Stimulated activated CD4-positive, alpha-beta T cell treated with anti-CD3 and anti-CD28 coated beads, TNF-alpha, amount 100 ng/mL, for 1 hour (primary cell): ENCODE results near the gene MAP2K5.
A peak's percentile ranks its signal among the peaks of the same experiment; 100 is the strongest.

Experiments
- DNase-seq, 3 donors: peaks; one replicate each; pipeline ENCODE4 v3.0.0-alpha.2; 2020; ENCODE audit warnings: low read depth in 3 of 3, low spot score in 1 of 3

MAP2K5 gene

DNA sequence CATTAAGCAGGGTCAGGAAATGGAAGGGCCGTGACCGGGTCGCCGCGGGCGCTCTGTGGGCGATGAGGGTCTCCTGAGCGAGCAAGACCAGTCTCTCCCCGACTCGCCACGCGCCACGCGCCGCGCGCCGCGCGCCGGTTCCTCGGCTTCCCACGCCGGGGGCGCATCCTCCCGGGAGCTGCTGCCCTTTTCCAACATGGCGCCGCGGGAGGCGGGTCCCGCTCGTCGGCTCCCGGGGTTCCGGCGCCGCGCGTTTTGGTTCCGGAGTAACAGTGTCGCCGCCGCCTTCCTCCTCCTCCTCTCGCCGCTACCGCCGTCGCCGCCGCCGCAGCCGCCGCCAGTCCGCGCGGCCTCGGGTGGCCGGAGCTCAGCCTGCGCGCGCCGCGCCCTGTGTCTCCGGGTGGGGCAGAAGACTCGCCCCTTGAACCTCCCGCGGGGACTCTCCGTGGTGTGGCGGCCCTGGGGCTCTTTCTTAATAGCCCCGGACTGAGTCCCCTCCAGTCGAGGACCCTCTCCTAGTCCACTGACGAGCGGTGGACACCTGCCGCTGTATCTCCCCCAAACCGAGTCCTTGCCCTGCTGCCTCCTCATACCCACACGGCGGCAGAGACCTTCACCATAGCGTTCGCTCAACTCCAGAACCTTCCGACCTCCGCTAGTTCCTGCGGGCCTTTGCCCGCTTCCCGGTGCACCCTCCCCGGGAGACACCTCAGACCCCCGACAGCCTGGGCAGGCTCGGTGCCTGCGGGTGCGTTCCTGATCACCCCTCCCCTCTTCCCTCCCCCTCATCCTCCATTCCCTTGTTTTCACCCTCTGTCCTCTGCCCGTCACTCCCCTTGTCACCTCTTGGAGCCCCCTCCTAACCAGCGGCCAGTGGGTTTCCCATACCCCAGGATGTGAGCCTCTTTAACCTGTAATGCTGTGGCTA, at the start of gene MAP2K5:
MAP2K5 (plus strand) TSS at position 284 of the 928 bp plus-strand sequence; CDS start at position 917, 633 bp downstream.
- DNase-seq, result peak; percentile 28 to 77 (median 65)

GRCh38 chr15:67495585-67495984, 46.9 kb upstream of the MAP2K5 start:
- no peak for DNase-seq

DNA sequence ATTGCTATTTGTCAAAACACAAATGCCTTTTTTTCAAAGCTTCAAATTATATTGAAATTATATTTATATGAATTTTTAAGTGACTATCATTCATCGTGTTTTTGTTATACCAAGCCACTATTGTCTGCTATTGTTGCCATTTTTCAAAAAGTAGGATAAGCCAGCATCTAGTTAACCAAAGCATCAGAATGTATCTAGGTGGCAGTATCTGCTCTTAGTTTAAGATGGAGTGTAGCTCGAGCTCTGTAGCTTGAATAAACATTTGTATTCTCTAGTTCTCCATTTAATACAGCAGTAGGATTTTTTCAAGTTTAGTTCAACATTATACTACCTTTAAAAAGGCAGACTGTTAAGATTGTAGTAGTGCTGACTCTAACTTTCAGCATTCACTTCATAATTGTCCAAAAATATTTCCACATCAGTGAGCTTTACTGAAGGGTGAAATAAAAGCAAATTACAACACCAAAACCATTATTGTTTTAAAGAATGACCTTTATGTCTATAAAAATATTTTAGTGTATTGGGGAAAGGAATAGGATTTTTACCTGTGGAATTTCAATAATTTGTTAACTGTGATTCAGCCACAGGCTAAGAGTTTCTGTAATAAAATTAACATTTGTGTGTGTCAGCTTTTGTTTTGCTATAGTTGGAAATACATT, 41.2 kb upstream of the MAP2K5 start:
- no peak for DNase-seq

- DNase-seq, result no peak
Measured at GRCh38 chr15:67501836-67502461, 40.6 kb upstream of the MAP2K5 start.

GRCh38 chr15:67504056-67504455, 38.4 kb upstream of the MAP2K5 start:
- DNase-seq, result no peak

- DNase-seq, result no peak
Measured at GRCh38 chr15:67504796-67505195, 37.7 kb upstream of the MAP2K5 start.

DNA sequence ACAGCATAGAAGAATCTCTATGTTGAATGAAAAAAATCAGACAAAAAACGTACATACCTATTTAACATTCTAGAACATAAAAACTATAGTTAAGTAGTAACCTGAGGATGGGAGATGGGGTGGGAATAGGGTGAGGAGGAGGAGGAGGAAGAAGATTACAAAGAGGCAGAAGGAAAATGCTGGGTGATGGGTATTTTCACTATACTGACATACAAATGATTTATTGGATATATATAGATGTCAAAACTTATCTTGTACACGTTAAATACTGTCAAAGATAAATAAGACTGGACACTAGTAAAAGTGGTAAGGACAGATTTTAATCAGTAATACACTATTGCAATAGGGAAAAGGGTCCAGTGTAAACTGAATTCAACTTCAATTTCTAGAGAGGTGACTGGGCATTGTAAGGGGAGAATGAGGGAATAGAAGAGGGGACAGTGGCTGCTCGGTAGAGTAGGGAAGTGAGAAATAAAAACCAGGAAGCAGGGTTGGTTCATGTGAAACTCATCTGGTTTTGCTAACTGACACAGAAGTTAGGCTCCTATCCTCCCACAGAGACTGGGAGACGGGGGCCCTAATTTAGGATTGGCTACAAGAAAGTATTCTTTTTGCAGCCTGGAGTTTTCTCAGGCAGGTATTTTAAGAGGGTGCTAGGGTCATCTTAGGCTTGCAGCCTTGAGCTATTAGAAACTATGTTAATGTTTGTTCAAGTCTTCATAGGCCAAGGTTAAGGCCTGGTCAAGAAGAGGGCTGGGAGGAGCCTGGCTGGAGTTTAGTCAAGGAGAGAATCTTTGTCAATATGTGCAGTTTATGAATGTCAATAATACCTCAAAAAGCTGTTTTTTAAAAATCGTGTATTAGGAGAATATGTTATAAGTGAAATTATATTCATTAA, 36.6 kb upstream of the MAP2K5 start:
- no peak for DNase-seq

DNA sequence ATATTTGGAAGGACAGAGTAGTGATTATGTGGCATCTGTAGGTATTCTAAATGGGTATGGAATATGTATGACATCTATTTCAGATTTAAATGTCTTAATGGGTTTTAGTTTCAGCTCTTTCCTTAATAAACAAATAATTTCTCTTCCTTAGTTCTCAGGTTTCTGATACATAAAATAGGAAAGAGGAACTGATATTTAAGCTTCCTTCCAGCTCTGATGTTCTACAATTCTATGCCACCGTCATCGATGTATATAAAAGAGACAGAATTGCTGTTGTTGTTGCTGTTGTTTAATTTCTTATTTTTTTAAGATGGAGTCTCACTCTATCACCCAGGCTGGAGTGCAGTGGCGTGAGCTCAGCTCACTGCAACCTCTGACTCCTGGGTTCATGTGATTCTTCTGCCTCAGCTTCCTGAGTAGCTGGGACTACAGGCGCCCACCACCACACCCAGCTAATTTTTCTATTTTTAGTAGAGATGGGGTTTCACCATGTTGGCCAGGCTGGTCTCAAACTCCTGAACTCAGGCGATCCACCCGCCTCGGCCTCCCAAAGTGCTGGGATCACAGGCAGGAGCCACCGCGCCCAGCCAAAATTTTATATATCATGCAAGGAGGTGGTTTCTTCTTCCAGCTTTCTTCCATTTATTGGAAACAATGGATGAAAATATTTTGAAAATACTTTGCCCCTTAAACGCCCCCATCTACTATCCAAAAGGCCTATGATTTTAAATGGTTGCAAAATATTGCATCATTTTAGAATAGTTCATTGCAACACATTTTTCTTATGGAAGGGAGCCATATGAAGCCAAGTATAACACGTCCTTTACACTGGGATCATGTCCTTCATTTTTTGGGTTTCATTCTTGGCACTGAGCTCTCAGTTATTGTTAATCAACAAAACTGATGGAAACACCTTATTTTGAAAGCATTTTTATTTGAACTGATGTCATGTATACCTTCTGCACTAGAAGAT, 35.4 kb upstream of the MAP2K5 start:
- no peak for DNase-seq

DNA sequence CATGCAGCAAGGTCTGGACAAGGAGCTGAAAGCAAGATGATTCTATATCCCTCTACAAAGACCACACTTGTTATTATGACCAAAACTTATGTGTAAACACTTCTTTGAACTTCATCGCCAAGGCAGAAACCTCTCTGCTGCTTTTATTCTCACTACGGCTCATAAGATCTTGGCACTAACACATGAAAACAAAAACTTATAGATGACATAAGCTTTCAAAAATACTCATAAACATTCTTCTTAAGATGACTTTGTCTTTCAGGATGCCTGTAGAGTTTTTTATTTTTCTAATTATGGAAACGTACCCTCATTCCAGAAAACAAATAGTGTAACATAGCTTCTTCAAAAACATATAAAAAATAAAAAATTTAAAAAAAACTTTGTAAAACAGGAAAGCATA, 34.1 kb upstream of the MAP2K5 start:
- DNase-seq, result no peak

- no peak for DNase-seq
Measured at GRCh38 chr15:67509918-67510317, 32.6 kb upstream of the MAP2K5 start.

DNA sequence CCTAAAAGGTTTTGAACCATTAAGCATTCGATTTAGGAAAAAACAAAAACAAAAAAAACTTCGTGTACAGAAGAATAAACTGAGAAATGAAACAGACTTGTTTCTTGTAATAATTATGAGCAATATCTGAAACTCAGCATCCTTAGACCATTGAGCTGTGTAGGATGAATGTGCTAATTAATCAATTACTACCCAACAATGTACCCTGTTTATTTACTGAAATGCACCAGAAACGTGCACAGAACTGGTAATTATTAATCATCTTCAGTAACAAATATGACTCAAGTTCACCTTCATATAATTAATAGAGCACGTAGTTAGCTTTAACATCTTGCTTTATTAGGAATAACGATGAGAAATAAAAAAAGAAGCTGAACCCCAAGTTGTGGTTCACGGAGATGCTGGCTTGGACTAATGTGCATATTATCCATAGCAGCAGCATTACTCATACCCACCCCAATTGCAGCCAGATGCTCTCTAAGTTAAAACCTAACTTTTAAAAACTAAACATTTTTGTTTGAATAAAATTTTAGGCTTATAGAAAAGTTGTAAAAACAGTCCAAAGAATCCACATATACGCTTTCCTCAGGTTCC, 31.8 kb upstream of the MAP2K5 start:
- no peak for DNase-seq

DNA sequence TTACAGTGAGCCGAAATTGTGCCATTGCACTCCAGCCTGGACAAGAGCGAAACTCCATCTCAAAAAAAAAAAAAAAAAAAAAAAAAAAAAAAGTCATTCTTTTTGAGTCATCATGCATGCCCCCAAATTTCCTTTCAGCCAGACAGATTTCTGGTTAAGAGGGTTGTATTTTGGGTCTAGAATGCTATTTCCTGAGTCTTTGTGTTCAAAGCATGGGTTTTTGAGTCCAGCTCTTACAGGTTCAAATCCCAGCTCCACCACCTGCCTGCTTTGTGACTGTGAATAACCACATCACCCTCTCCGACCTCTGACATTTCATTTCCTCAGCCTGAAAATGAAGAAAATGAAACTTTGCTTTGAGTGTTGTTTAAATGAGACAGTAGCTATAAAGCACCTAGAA, 30.9 kb upstream of the MAP2K5 start:
- DNase-seq, result no peak

DNA sequence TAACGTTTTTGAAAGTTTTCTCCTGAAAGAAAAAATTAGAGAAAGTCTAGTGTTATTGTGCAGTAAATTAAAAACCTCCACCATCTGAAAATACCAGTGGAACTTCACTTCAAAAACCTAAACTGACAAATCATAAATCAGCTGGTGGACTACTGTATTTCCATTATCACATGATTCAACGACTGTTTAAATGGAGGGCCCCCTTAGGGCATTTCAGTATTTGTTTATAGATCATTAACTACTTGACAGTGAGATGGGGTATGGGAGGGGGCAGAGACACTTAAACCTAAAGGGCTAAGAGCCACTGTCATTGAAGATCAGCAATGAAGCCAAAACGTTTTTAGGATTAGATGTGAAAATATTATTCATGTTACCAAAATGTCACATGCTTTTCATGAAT, 30.4 kb upstream of the MAP2K5 start:
- no peak for DNase-seq

DNA sequence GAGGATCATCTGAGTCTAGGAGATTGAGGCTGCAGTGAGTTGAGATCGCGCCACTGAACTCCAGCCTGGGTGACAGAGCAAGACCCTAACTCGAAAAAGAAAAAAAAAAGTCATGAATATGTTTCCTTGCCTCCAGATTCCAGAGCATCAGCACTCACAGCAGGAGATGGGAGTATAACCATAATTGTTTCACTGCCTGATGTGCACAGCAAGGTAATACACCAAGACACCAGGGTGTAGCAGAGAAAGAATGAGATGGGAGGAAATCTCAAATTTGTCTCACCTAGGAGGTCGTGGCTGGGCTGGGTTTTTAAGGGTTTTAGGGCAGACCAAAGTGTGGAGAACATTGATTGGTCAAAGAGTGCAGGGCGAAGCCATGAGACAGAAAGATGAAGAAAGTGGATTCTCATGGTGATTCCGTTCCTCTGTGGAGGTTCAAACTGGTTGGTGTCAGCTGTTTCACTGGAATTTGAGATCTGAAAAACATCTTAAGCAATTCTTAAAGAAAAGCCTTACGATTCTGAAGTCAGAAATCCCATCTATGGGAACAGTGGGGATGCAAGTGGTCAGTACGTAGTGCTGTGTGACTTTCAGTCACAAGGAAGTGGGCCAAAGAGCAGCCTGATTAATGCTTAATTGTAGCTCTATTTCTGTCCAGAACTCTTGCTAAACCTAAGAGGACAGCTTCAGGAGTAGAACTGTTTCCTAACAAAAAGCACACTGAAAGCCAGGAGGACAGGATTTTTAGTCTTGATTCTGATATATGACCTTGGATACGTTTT, 29.4 kb upstream of the MAP2K5 start:
- no peak for DNase-seq

DNA sequence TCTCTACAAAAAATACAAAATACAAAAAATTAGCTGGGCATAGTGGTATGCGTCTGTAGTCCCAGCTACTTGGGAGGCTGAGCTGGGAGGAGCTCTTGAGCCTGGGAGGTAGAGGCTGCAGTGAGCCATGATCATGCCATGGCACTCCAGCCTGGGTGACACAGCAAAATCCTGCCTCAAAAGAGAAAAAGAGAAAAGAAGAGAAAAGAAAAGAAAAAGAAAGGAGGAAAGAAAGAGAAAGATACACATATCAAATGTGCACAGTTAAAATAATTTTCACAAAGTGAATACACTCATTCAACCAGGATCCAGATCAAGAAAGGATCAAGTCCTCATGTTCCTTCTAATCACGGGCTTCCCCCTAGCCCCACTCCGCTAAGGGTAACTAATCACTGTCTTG, 27.4 kb upstream of the MAP2K5 start:
- no peak for DNase-seq

- no peak for DNase-seq
Measured at GRCh38 chr15:67515557-67515956, 26.9 kb upstream of the MAP2K5 start.

GRCh38 chr15:67520321-67521028, 22.0 kb upstream of the MAP2K5 start:
- no peak for DNase-seq
